K562 (cell line): Measurements from ENCODE around the gene WDR46. TPM values are rescaled to one million over a fixed set of nuclear protein-coding genes. Genes with fewer than 3 reads are reported as not detected.

Experiments
- BRD9 ChIP-seq: fragments of 450-650 bp; IDR thresholded peaks from 2 replicates; pipeline ENCODE4 v1.6.1; 2018; ENCODE audit warnings: low read depth; ENCODE audit not compliant: partially characterized antibody
- CTCFL ChIP-seq: IDR thresholded peaks from 2 replicates; pipeline ENCODE4 v1.6.1; 2011; ENCODE audit warnings: borderline replicate concordance, low read depth, mild to moderate bottlenecking, moderate library complexity, low read length; ENCODE audit not compliant: insufficient read depth, poor library complexity, severe bottlenecking
- ERF ChIP-seq: fragments of 450-650 bp; formaldehyde crosslinking; IDR thresholded peaks from 2 replicates; pipeline ENCODE4 v1.4.0; 2020; ENCODE audit warnings: mild to moderate bottlenecking, mixed read lengths
- LARP7 ChIP-seq: fragments of 450-650 bp; IDR thresholded peaks from 2 replicates; pipeline ENCODE4 v1.6.1; 2016
- MCM2 ChIP-seq: fragments of 450-650 bp; IDR thresholded peaks from 2 replicates; pipeline ENCODE4 v1.6.1; 2017; ENCODE audit warnings: low read depth, mild to moderate bottlenecking
- MLLT1 ChIP-seq, 2 experiments: fragments of 450-650 bp; IDR thresholded peaks; 2 replicates each; pipeline ENCODE4 v1.6.1; 2016
- NR4A1 ChIP-seq, 2 experiments: fragments of 250-450 bp in 1 of 2; fragments of 450-650 bp in 1 of 2; sonication (Bioruptor Pico) in 1 of 2; IDR thresholded peaks; 2 replicates each; pipeline versions ENCODE4 v1.4.0 to v1.6.1; 2016 to 2020; ENCODE audit warnings: mild to moderate bottlenecking in 2 of 2, missing compliant biosample characterization in 1 of 2, missing genetic modification characterization in 1 of 2, moderate library complexity in 1 of 2
- SRSF1 ChIP-seq: fragments of 200-400 bp; formaldehyde crosslinking; IDR thresholded peaks from 2 replicates; pipeline ENCODE4 v1.6.1; 2017; ENCODE audit warnings: mild to moderate bottlenecking, low read depth, low read length, moderate library complexity
- THRB ChIP-seq: fragments of 450-650 bp; formaldehyde crosslinking; conservative IDR thresholded peaks from 2 replicates; pipeline ENCODE4 v1.4.0; 2022; ENCODE audit warnings: mild to moderate bottlenecking, missing genetic modification characterization
- ZEB2 ChIP-seq: fragments of 450-650 bp; IDR thresholded peaks from 2 replicates; pipeline ENCODE4 v1.6.1; 2016
- ZNF407 ChIP-seq: fragments of 450-650 bp; IDR thresholded peaks from 2 replicates; pipeline ENCODE4 v1.6.1; 2016; ENCODE audit warnings: low read depth
- polyA plus RNA-seq, 8 experiments: library from polyadenylated mRNA; depleted of rRNA in 4 of 8; stranded (reverse) in 5 of 8; unstranded in 3 of 8; fragments of >200 nt; fragmentation: Nextera tagmentation in 2 of 8; fragmentation: Illumina TruSeq in 1 of 8; extraction: Ambion mirVana in 2 of 8; extraction: Trizol in 1 of 8; gene quantifications; 2 replicates each; pipeline versions ENCODE4 v1.2.1 to v1.2.3, GENCODE V29; 2011 to 2014; ENCODE audit warnings: inconsistent platforms in 1 of 8, missing spikeins in 1 of 8
- total RNA-seq, 7 experiments: library from RNA; depleted of rRNA in 6 of 7; stranded (reverse); fragments of >200 nt in 6 of 7; fragmentation: Illumina TruSeq in 2 of 7; extraction: Trizol in 2 of 7; gene quantifications; 2 replicates each; pipeline versions ENCODE4 v1.2.1 to v1.2.3, GENCODE V29; 2011 to 2021; ENCODE audit warnings: low replicate concordance in 1 of 7

WDR46 gene
- total and polyA plus RNA-seq, 9 of the 15 experiments (the other 6 are each of a cell fraction or from before 2014, with no cell fraction given), result 8.9 to 146 (median 93.1) TPM

GRCh38 chr6:33251395-33252012 is 37.5 kb downstream of the WDR46 start (continued):
- TF ChIP-seq MLLT1 (IDR thresholded peaks at IDR 0.05), result peak; percentile 58 to 64; a peak in 2 of 4 replicates
- TF ChIP-seq THRB, result peak; percentile 58; the same call in 1 of the 2 replicates
- TF ChIP-seq LARP7, result 0 out of 2 replicates have a peak, but pooled peaks have one; percentile 18
- no peak for TF ChIP-seq ERF (CRISPR knock-in tag)
- no peak for TF ChIP-seq SRSF1
- peak; percentile 23 for TF ChIP-seq BRD9
- TF ChIP-seq CTCFL, result peak; percentile 21
- TF ChIP-seq ZEB2, result 0 out of 2 replicates have a peak, but pooled peaks have one; percentile 19
- no peak for TF ChIP-seq MCM2
- TF ChIP-seq NR4A1 (CRISPR knock-in tag; IDR thresholded peaks at IDR 0.05), result no peak
- TF ChIP-seq NR4A1 (tag; IDR thresholded peaks at IDR 0.05), result 0 out of 2 replicates have a peak, but pooled peaks have one; percentile 19
- 0 out of 2 replicates have a peak, but pooled peaks have one; percentile 32 for TF ChIP-seq ZNF407
